B cell (primary cell): Measurements from ENCODE around the gene RCSD1.

ENCODE experiments used
- CTCF ChIP-seq: fragments of 200-600 bp; IDR thresholded peaks from one replicate; pipeline ENCODE4 v1.8.0; 2022; ENCODE audit warnings: antibody characterized with exemption, mild to moderate bottlenecking
- EZH2 ChIP-seq: IDR thresholded peaks from 2 replicates; pipeline ENCODE4 v1.6.1; 2012; ENCODE audit warnings: borderline replicate concordance, low read depth, mild to moderate bottlenecking, moderate library complexity, low read length; ENCODE audit not compliant: insufficient read depth, poor library complexity, severe bottlenecking

- TF ChIP-seq CTCF = no peak
- no peak for TF ChIP-seq EZH2
These were observed 42.8 kb downstream of the RCSD1 start for GRCh38 chr1:167672831-167673230.
